HG02623 (cell line): ENCODE results near the gene CKS1B.

Experiments used
- ATAC-seq: cut with Tn5 transposase; IDR thresholded peaks from one replicate; pipeline ENCODE4 v1.9.1; 2021; ENCODE audit warnings: moderate library complexity; ENCODE audit not compliant: unreplicated experiment

Gene CKS1B

DNA sequence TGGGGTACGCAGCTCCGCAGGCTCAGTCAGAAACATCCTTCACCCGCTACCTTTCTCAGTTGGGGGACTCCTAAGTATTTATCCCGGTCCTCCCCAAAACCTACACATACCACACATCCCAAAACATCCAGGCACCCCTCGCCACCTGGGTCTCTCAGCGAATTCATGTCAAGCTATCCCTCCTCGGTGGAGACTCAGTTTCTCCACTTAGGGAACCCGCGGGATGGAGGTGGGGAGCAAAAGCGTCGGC, 26.9 kb downstream of the CKS1B start:
- ATAC-seq = no peak

DNA sequence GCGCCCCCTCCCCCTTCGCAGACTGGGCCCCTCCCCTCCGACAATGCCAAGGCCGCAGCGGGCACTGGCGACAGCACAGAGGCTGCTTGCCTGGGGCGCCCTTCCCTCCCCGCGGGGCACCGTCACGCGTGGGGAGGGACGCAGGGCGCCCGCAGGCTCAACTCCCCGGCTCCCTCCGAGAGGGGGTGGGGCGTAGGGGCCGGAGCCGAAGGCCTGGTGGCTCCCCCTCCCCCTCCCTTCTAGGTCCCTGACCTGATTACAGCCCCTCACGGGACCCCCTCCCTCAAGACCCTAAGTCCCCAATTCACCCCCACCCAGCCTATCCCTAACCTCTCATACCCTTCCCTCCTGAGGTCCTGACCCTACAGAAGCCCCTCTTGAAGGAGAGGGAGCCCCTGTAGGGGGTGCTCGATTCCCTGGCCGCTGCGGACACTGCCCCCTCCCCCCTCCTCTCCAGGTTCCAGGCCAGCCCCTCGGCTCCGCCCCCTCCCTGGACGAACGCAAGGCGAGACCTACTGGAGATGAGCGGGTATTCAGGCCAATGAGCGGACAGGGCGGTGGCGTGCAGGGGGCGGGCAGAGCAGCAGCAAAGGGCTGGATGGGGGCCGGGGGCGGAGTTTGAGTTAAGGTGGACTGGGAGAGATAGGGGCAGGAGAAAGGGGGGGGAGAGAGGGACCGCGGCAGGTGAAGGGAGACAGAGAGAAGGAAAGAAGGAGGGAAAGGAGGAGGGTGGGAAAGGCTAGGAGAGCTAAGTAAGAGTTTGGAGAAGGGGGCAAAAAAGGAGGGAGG, 27.4 kb downstream of the CKS1B start:
- peak; percentile 46 for ATAC-seq

DNA sequence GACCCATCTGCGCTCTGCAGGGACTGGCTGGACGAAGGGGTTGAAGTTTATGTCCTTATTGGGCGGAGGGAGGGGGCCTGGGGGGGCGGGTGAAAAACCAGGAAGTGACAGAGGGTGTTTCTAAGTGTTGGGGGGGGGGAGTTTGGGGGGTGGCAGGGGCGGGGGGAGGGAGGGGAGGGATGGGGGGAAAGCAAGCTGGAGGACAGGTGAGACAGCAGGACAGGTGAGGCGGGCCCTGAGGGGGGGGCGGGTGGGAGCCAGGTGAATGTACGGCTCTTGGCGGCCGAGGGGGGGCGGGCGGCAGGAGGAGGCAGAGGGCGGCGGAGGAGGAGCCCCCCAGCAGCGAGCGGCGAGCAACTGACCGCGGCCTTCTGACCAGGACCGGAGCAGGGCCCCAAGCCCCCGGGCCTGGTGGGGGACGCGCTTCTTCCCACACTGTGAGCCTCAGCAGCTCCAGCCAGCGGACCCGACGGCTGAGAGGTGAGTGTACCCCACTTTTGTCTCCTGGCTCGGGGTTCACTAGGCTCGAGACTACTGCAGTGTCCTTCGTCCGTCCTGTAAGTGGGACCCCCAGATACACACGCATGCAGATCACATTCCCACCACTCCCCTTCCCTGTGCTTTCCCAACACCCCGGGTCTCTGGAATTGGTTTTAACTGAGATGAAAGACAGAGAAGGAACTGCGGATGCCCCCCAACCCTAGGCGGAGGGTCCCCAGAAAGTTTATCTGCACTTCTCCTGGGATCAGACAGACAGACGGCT, 28.2 kb downstream of the CKS1B start, which contains the start of gene ZBTB7B:
Gene ZBTB7B, plus strand, starts transcription at position 339 of the 763 bp plus-strand sequence. CDS start 11,859 bp downstream, outside the sequence.
- ATAC-seq = no peak

DNA sequence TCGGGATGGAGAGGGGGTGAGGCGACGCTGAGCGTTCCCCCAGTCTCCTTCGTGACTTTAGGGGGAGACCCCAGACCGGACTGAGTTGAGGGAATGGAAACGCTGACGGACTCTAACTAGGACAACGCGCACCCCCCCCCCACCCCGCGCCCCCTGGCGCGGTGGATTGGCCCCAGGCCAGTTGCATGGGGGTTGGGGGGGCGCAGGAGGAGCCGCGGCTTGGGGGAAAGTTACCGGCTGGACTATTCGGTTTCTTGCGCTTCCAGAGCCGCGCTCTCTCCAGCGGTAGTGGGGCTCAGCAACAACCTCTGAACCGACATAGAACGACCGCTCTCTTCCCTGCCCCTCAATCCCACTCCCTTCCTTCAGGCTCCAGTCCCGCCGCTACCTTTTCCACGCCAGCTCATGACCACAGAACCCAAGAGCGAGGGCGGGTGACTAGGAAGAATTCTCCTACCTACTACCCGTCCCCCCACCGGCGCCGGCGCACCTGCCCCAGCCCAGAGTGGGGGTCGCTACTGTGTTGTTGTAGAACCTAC, 28.8 kb downstream of the CKS1B start:
- no peak for ATAC-seq

DNA sequence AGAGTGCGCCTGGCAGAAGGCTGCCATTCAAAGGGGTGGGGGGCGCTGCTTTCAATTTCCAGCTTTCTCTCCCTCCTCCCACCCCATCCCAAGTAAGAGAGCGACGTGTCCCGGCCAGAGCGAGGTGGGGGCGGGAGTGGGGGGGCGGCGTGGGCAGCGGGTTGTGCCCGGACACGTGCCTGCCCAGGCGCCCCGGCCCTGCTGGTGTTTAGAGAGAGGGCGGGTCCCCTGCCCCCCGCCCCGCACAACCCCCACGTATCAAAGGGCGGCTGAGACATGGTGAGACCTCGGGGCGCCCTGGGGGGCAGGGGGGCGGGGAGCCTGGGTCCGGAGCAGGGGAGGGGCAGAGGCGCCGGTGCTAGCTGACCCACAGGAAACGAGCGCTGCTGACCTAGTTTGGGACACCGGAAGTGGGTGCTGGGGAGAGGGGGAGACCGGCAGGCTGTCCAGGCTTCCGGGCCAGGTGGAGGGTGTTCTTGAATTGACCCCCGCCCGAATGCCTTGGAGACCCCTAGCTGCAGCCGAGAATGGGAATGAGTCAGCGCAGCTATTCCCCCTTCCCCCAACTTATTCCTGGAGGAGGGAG, 29.4 kb downstream of the CKS1B start:
- no peak for ATAC-seq

DNA sequence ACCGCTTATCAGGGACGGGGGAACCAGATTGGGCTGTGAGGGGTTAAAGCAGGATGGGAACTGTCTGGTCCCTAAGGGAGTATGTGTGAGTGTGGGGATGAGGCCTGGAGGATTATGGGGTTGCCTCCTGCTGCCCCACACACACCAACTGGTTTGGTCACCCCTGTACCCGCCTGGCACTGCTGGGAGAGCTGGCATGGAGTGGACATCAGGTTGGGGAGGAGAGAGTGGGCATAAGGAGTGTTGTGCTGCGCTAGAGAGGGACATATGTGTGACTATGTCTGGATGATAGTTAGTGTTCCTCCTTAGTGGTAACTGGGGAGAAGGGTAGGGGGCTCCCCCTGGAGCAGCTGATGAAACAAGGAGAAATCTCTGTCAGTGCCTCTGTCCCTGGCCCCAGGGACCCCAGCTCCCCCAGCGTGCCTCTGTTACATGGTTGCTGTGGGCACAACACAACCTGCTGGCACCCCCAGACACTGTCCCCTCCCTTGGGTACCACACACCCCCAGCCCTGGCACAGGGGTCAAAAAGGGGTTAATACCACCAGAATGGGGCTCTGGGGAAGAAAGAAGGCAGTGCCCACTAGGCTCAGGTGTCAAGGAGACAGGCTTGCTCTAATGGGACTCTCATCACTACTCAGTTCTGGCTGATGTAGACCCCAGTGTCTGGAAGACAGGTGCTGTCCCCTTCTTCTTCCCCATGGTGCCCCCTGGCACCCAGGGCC, 30.0 kb downstream of the CKS1B start:
- no peak for ATAC-seq

DNA sequence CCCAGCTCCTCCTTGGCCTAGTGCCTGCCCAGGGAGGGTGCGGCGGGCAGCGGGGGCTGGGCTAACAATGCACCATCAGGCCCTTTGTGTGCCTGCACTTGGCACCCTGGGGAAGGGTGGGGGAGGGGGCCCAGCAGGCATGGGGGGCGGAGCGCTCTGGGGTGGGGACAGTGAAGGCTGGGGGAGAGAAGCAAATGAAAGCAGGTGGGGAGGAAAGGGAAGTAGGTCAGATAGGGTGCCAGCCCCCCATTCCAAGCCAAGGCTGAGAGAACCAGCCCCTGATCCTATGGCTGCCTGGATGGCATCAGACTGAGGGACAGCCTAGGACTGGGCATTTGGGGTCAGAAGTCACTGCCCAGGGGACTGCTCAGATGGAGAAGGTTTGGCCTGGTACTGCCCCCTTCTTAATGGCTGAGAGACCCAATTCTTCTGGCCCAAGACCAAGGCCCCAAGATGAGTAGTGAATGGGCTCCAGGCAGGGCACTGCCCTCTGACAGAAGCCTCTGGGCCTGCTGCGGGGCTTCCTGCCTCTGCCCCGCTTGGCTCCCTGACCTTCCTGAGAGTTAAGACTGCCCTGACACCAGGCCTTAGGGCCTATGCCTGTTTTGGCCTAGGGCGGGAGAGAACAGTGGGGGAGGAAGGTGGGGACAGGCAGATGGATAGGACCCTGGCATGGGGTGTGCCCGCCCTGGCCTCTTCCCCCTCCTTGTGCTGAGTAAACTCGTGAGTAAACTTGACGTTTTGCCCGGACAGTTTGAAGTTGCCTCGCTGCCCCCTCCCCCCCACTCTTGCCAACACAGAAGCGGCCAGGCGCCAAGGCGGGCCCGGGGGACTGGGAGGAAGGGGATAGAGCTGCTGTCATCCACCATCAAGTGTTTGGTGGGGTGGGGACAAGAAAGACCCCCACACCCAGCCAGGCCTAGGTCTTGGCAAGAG, 30.9 kb downstream of the CKS1B start:
- ATAC-seq = no peak

DNA sequence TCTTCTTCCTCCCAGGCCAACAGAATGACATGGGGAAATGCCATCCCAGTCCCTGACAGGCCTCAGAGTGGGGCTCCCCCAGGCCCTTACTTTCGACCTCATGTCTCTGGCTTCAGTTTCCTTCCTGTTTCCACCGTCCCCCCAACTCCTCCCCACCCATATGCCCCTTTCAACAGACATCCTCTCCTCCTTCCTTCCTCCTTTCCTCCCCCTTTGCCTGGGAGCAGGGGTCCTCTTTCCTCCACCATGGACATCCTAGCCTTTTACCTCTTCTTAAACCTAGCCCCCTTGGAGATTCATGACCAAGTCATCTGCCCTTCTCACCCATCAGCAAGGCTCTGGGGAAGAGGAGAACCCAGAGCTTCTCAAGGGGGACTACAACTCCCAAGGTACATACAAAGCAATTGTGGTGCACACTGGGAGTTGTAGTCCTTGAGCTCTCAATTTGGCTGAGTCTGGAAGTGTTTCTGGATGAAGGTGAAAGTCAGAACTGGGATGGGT, 32.2 kb downstream of the CKS1B start:
- no peak for ATAC-seq

DNA sequence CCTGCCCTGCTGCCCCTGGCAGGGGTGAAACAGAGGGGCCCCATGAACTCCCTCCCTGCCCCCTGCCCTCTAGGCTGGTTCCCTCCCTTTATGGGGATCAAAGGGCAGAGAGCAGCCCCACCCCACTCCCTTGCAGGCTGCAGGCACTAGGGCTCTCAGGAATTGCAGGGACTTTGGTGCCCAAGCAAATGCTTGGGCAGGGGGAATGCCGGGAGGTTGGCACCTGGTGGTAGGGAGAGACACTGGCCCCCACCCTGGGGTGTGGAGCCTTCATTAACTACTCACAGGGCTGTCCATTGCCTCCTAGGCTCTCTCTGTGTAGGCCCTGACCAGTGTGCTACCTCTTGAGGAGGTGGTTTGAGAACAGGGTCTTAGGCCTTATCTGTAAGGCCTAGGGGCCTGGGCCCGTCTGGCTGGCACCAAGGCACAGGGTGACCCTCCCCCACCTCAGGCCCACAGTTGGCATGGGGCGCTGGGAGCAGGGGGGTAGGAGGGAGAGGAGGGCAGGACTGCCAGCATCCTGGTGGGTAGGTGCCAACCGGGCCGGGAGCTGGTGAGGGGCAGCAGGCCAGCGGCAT, 32.9 kb downstream of the CKS1B start:
- ATAC-seq = no peak

DNA sequence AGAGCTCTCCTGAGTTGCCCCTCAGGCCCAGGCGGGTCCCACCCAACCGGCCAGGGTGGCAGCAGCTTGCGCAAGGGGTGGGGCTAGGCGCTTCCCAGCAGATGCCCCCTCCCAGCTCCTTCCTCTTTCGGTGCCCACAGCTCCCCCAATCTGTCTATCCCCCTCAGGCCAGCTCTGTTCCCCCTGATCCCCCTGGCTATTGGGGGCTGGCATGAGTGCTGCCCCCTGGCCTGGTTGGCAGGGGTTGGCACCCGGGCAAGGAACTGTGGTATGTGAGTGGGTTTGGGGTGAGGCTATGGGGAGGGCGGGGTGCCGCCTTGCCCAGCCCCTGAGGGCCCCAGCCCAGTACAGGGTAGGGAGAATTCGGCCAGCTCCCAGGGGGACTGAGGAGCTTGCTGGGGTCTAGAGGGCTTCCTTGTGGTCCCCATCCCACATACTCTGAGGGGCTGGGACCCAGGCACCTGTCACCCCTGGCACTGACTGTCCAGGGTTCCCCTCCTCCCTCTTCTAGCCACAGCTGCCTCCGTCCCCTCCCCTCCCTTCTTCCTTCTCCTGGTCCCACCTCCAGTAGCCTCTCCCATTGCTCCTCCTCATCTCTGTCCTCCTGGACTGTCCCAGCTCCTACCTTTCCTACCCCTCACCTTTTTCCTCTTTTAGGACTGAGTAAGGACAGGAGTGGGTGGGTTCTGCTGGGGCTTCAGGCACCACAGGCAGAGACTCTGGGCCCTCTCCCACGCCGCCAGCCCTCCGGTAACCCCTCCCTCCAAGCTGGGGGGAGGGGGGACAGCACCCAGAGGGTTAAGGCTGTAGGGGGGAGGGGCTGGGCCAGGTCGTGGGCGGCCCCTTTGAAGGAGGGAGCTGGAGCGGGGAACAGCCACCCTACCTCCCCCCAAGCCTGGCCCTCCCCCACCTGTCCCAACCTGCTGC, 33.8 kb downstream of the CKS1B start:
- no peak for ATAC-seq

DNA sequence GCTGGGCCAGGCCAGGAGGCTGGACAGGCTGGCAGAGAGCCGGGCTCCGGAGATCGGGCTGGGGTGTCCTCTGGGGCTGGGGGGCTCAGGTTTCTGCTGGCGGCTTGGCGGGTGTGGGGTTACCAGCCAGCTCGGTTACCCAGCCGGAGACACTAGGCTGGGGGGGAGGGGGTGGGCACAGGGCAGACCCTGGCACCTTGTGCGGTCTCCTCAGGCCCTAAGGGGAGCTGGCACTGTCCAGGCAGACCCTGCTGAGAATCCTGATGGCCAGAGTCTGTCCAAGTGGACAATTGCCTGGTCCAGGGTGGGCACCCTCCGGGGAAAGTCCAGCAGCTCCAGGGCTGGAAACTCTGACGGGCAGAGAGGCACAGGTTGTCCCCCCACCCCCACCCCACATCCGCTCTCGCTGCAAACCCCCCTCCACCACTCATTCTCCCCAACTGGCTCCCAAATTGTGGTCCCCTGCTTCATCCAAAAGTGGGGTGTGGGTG, 34.8 kb downstream of the CKS1B start:
- no peak for ATAC-seq

DNA sequence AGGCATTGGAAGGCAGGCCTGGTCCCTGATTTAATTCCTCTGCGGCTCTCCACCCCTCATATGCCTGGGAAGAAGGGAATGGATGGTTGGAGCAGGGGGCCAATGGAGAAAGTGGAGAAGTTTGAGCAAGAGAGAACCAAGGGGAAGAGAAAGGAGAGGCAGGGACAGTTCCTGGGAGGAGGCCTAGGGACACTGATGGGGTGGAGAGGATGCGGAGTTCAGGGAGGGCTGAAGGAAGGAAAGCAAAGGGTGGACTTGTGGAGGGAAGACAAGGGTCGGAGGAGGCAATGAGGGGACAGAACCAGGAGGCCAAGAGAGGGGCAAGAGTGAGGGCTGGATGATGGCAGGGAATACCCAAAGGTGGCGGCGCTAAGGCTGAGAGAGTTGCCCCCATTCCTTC, 35.3 kb downstream of the CKS1B start:
- no peak for ATAC-seq

DNA sequence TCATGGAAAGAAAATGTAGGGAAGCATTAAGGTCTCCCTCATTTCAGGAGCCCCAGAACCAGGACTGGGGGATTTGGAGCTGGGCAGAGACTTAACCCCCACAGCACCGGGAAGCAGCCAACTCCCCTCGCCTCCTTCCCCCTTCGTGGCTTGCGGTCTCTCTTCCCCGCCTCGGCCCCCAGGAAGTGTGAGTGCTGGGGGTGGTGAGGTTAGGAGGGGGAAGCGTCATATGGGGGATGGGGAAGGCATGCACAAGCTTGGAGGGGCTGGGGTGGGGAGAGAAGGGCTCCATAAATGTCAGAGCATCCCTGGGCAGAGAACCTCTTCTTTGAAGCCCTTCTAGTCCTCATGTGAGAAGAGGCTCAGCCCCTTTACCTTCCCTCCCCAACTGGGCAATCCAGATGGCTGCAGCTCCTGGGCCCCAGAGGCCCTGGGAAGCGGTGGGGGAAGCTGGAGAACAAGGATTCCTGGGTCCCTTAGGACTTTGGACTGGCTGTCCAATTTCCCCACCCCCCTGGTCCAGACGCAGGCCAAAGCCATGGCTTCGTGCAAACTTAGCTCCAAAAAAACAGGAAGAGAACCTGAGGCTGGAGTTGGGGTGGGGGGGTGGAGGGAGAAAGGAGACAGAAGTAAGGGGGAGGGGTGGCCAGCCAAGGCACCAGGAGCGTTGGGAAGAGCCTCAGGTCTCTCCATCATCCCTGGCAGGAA, 35.9 kb downstream of the CKS1B start:
- ATAC-seq = no peak

DNA sequence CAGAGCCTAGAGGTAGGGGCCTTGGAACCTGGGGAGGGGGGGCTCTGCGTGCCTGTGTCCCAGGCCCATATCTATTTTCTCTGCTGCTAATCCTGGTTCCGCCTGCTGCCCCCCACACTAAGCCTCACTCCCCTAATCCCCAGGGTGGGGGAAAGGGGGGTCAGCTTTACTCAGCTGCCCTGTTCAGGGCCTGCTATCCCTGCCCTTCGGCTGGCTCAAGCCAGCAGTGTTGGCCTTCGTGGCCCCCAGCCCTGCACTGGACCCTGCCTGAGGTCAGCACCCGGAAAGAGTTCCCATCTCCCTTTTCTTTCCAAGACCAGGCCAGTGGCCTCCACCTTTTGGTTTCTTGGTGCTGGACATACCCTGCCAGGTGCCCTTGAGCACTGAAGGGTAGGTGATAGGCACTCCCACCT, 36.5 kb downstream of the CKS1B start:
- ATAC-seq = no peak

DNA sequence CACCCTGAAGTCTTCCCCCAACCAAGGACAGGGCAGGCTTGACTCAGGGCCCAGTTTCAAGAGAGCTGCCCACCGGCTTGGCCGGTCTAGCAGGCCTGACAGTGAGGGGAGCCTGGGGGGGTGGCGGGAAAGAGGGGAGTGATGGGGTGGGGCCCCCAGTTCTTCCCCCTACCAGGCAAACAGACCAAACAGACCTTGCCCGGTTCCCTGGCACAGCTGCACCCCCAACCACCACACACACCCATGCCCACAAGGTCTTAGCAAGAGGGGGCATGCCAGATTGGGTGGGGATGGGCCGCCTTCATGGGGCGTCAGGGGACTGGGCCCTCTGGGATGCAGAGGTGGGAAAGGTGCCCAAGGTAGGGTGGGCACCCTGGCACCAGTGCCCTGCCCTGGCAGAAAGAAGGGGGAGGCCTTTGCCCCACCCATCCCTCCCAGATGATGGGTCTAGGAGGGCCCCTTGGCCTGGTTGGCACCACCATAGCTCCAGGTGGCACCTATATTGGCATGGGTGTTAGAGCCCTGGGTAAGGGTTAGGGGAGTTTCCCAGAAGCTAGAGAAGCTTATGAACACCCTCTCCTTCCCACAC, 37.0 kb downstream of the CKS1B start:
- no peak for ATAC-seq

DNA sequence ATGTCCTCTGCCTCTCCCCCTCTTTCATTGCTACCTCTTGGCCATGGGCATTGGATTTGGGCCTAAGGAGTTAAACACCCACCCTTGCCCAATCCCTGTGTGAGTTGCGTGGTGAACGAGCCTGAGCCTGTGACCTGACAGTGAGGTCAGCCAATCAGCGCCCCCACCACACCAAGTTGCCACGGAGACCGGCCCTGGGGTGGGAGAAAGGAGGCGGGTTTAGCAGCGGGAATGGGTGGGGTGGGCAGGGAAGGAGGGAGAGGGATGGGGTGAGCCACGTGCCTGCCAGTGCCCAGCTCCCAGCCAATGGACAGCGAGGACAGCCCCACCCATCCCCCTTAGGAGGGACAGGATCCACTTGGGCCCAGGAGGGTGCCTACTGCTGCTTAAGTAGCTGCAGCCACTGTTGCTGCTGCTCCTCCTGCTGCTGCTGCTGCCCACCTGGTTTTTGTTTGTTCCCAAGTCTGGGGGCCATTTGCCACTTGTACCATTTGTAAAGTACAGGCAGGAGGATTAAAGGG, 37.6 kb downstream of the CKS1B start:
- ATAC-seq = no peak
